T-cell (primary cell): ENCODE measurements around the gene TFIP11. TPM values are rescaled to one million over a fixed set of nuclear protein-coding genes. Genes with fewer than 3 reads are reported as not detected.
A peak's percentile ranks its signal among the peaks of the same experiment; 100 is the strongest.

Source experiments
- ATAC-seq, 4 experiments: fragments of 200-7000 bp in 3 of 4; fragments of 150-1000 bp in 1 of 4; cut with Tn5 transposase; replicated peaks in 1 of 4; 1 replicate in 3 of 4; 2 replicates in 1 of 4; pipeline ENCODE4 v1.10.0; 2021; ENCODE audit warnings: moderate library complexity in 3 of 4, mild to moderate bottlenecking in 2 of 4, moderate number of reproducible peaks in 1 of 4
- CTCF ChIA-PET, 2 donors: fragments of 300-600 bp; sonication (Branson Sonifier 250); formaldehyde crosslinking; loops; one replicate each; lab custom pipeline; 2022; ENCODE audit warnings: antibody characterized with exemption in 2 of 2; lab: Charles Lee
- POLR2A ChIA-PET, 2 donors: fragments of 300-600 bp; sonication (Branson Sonifier 250); formaldehyde crosslinking; loops; one replicate each; lab custom pipeline; 2022; ENCODE audit warnings: antibody characterized with exemption in 2 of 2; lab: Charles Lee
- DNase-seq, 35 experiments: peaks; one replicate each; pipeline versions ENCODE4 v3.0.0 to v3.0.0-alpha.2; 2013 to 2023
- H3K27ac ChIP-seq: one replicate; pipeline ENCODE4 v1.5.1; 2013; ENCODE audit warnings: low read length
- H3K27me3 ChIP-seq, 2 experiments: replicated peaks in 1 of 2; 1 replicate in 1 of 2; 2 replicates in 1 of 2; pipeline versions ENCODE4 v1.6.1 to v1.7.0; 2013; ENCODE audit warnings: low read length in 1 of 2, mixed read lengths in 1 of 2; ENCODE audit not compliant: control insufficient read depth in 2 of 2, insufficient read depth in 2 of 2; ENCODE audit errors: extremely low read depth in 1 of 2
- H3K36me3 ChIP-seq, 2 donors: 1 replicate in 1 of 2; 2 replicates in 1 of 2; pipeline versions ENCODE4 v1.6.1 to v1.7.0; 2013; ENCODE audit warnings: low read length in 1 of 2; ENCODE audit not compliant: control insufficient read depth in 2 of 2, insufficient read depth in 1 of 2; ENCODE audit errors: extremely low read depth in 1 of 2
- H3K4me1 ChIP-seq, 2 experiments: 1 replicate in 1 of 2; 2 replicates in 1 of 2; pipeline versions ENCODE4 v1.6.1 to v1.7.0; 2013; ENCODE audit warnings: low read length in 2 of 2, mixed read lengths in 1 of 2; ENCODE audit not compliant: insufficient read depth in 2 of 2, control insufficient read depth in 1 of 2; ENCODE audit errors: extremely low read depth in 1 of 2
- H3K4me3 ChIP-seq, 2 donors: 1 replicate in 1 of 2; 2 replicates in 1 of 2; pipeline versions ENCODE4 v1.5.1 to v1.7.0; 2013; ENCODE audit warnings: mild to moderate bottlenecking in 2 of 2, low read length in 1 of 2, moderate library complexity in 1 of 2; ENCODE audit not compliant: control insufficient read depth in 1 of 2; ENCODE audit errors: extremely low read depth in 1 of 2
- H3K9me3 ChIP-seq: 2 replicates; pipeline ENCODE4 v1.7.0; 2013
- H3K27ac Mint-ChIP-seq, 2 donors: one replicate each; pipeline ENCODE4 v1.8.0; 2020 to 2021; ENCODE audit warnings: mild to moderate bottlenecking in 2 of 2, mixed read lengths in 2 of 2
- H3K27me3 Mint-ChIP-seq, 2 donors: one replicate each; pipeline ENCODE4 v1.8.0; 2021 to 2022; ENCODE audit warnings: mixed read lengths in 2 of 2
- H3K36me3 Mint-ChIP-seq: one replicate; pipeline ENCODE4 v1.8.0; 2021; ENCODE audit warnings: mixed read lengths
- H3K4me1 Mint-ChIP-seq, 3 donors: one replicate each; pipeline ENCODE4 v1.8.0; 2020 to 2022; ENCODE audit warnings: mixed read lengths in 3 of 3, mild to moderate bottlenecking in 1 of 3
- H3K4me3 Mint-ChIP-seq, 3 donors: one replicate each; pipeline ENCODE4 v1.8.0; 2020 to 2022; ENCODE audit warnings: mild to moderate bottlenecking in 3 of 3, mixed read lengths in 3 of 3, moderate library complexity in 3 of 3
- H3K9me3 Mint-ChIP-seq, 3 donors: one replicate each; pipeline ENCODE4 v1.8.0; 2020 to 2022; ENCODE audit warnings: mixed read lengths in 3 of 3
- WGBS: methylation state at CpG from one replicate; pipeline ENCODE4 v1.1.5; 2013; ENCODE audit warnings: missing lambda C conversion rate; ENCODE audit not compliant: insufficient coverage; 5-methylcytosine and 5-hydroxymethylcytosine counted together
- total RNA-seq, 35 experiments: library from RNA in 6 of 35; stranded (reverse) in 6 of 35; fragments of 120-200 nt in 1 of 35; gene quantifications; one replicate each; pipeline versions ENCODE4 v1.2.1 to v1.2.4 and lab custom pipeline; 2013 to 2026

TFIP11 gene
- total RNA-seq, 5 donors from 2014 or later (not counting 1 experiment from before 2014, with no cell fraction given) = 63.0 to 91.8 (median 75.2) TPM

DNA sequence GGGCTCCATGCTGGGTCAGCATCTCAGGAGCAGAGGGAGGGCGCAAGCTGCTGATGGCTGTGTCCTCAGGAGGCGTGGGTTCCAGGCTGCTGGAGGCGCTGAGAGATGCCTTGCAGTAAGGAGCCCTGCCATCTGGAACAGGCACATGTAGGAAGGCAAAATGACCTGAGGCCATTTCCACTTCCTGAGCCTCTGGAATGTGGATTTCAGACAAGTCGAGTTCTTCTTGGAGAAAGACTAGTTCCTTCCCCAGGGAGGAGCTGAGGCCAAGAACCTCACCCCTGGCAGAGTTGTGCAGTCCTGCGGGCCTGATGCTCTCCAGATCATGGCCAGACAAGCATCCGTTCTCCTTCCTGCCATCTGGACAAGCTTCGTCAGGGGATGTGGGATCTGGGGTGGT, 48.0 kb downstream of the TFIP11 start:
- Mint-ChIP-seq H3K27ac (no peak overlapping the region), H3K27me3 (no peaks in the 10 kb centered on the region), H3K9me3 (no peaks in the 10 kb centered on the region), H3K36me3 (peaks cover 62% of the 10 kb centered on the region), H3K4me3 (no peak overlapping the region), H3K4me1 (peaks cover 0 to 5% (median 0%) of the 10 kb centered on the region in 3 donors)
- no peak for DNase-seq
- Histone ChIP-seq H3K9me3 (no peaks in the 10 kb centered on the region), H3K27me3 (no peaks in the 10 kb centered on the region), H3K27ac (no peak overlapping the region), H3K36me3 (peaks cover 6 to 79% of the 10 kb centered on the region in 2 donors), H3K4me1 (no peaks in the 10 kb centered on the region), H3K4me3 (no peak overlapping the region)
- WGBS = 94% methylated on average over 7 of the region's 7 CpGs
- ATAC-seq = no peak
- ChIA-PET POLR2A (no interaction called here), CTCF (interaction anchor here in 1 of 2 donors (0.6 kb wide), 1 partner anchor 22 kb away, joined by 3 read pairs; no protein-coding TSS in a partner anchor)

- no peaks in the 10 kb centered on the region for H3K9me3 ChIP-seq
- no peak overlapping the region for H3K4me3 ChIP-seq
- 98% methylated on average over 4 of the region's 9 CpGs for WGBS
- Mint-ChIP-seq H3K27me3 (no peaks in the 10 kb centered on the region), H3K27ac (no peak overlapping the region), H3K36me3 (peaks cover 58% of the 10 kb centered on the region), H3K4me1 (peaks cover 0 to 5% (median 0%) of the 10 kb centered on the region in 3 donors), H3K9me3 (no peaks in the 10 kb centered on the region), H3K4me3 (no peak overlapping the region)
- no peaks in the 10 kb centered on the region for H3K27me3 ChIP-seq
- no peak overlapping the region for H3K27ac ChIP-seq
- DNase-seq (no peak), ATAC-seq (no peak)
- POLR2A ChIA-PET = no interaction called here
- H3K36me3 ChIP-seq = peaks cover 6 to 75% of the 10 kb centered on the region in 2 donors
- CTCF ChIA-PET = interaction anchor here in 1 of 2 donors (0.6 kb wide), 1 partner anchor 22 kb away, joined by 3 read pairs; no protein-coding TSS in a partner anchor
- H3K4me1 ChIP-seq = no peaks in the 10 kb centered on the region
Measured at GRCh38 chr22:26463688-26464087, 48.6 kb downstream of the TFIP11 start.

- Histone ChIP-seq H3K27me3 (no peaks in the 10 kb centered on the region), H3K36me3 (peaks cover 7 to 73% of the 10 kb centered on the region in 2 donors), H3K4me3 (no peak overlapping the region), H3K27ac (no peak overlapping the region), H3K4me1 (no peaks in the 10 kb centered on the region), H3K9me3 (no peaks in the 10 kb centered on the region)
- Mint-ChIP-seq H3K36me3 (peaks cover 57% of the 10 kb centered on the region), H3K9me3 (no peaks in the 10 kb centered on the region), H3K4me3 (no peak overlapping the region), H3K4me1 (peaks cover 0 to 5% (median 0%) of the 10 kb centered on the region in 3 donors), H3K27me3 (no peaks in the 10 kb centered on the region), H3K27ac (no peak overlapping the region)
- DNase-seq (no peak), ATAC-seq (no peak)
- CTCF ChIA-PET = interaction anchor here in 1 of 2 donors (0.9 kb wide), 1 partner anchor 98 kb away, joined by 3 read pairs; no protein-coding TSS in a partner anchor
- 84% methylated on average over 7 of the region's 10 CpGs for WGBS
- POLR2A ChIA-PET = no interaction called here
Measured at GRCh38 chr22:26463101-26463661, 49.1 kb downstream of the TFIP11 start.

- Histone ChIP-seq H3K4me1 (no peaks in the 10 kb centered on the region), H3K27ac (no peak overlapping the region), H3K4me3 (no peak overlapping the region), H3K9me3 (no peaks in the 10 kb centered on the region), H3K27me3 (no peaks in the 10 kb centered on the region), H3K36me3 (peaks cover 11 to 74% of the 10 kb centered on the region in 2 donors)
- Mint-ChIP-seq H3K36me3 (peaks cover 58% of the 10 kb centered on the region), H3K4me1 (peaks cover 0 to 5% (median 0%) of the 10 kb centered on the region in 3 donors), H3K9me3 (no peaks in the 10 kb centered on the region), H3K27ac (no peak overlapping the region), H3K27me3 (no peaks in the 10 kb centered on the region), H3K4me3 (no peak overlapping the region)
- DNase-seq (no peak), ATAC-seq (no peak)
- CTCF ChIA-PET = interaction anchor here in 1 of 2 donors (0.7 to 0.9 kb wide), 2 partner anchors 98 to 885 kb away, joined by 3 read pairs; no protein-coding TSS in a partner anchor
- 89% methylated on average over 3 of the region's 3 CpGs for WGBS
- POLR2A ChIA-PET = no interaction called here
Measured at GRCh38 chr22:26462641-26463040, 49.6 kb downstream of the TFIP11 start.

DNA sequence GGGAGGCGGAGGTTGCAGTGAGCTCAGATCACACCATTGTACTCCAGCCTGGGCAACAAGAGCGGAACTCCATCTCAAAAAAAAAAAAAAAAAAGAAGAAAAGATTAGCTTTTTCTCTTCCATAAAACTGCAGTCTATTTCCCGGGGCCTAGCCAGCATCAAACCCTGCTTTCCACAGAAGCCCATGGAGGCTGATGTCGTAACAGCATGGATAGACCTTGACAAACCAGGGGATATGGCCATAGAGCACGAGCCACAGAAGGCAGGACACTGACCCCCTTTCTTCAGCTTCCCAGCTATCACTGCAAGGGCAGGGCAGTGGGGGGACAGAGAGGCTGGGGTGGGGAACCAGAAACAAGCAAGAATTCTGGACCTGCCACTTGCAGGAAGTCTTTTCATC, 50.2 kb downstream of the TFIP11 start:
- CTCF ChIA-PET = interaction anchor here in 1 of 2 donors (0.7 to 1.9 kb wide), 2 partner anchors 97 to 884 kb away, joined by 3 to 7 read pairs; no protein-coding TSS in a partner anchor
- Mint-ChIP-seq H3K27me3 (no peaks in the 10 kb centered on the region), H3K4me3 (no peak overlapping the region), H3K36me3 (peaks cover 61% of the 10 kb centered on the region), H3K9me3 (no peaks in the 10 kb centered on the region), H3K4me1 (peaks cover 0 to 5% (median 0%) of the 10 kb centered on the region in 3 donors), H3K27ac (no peak overlapping the region)
- H3K27ac ChIP-seq = no peak overlapping the region
- no peak for ATAC-seq
- 100% methylated on average over 2 of the region's 5 CpGs for WGBS
- POLR2A ChIA-PET = no interaction called here
- no peak for DNase-seq
- H3K36me3 ChIP-seq = peaks cover 11 to 73% of the 10 kb centered on the region in 2 donors
- H3K27me3 ChIP-seq = no peaks in the 10 kb centered on the region
- H3K9me3 ChIP-seq = no peaks in the 10 kb centered on the region
- no peak overlapping the region for H3K4me3 ChIP-seq
- H3K4me1 ChIP-seq = no peaks in the 10 kb centered on the region

GRCh38 chr22:26461188-26461810, 51.0 kb downstream of the TFIP11 start:
- POLR2A ChIA-PET = no interaction called here
- no peaks in the 10 kb centered on the region for H3K9me3 ChIP-seq
- Mint-ChIP-seq H3K4me1 (peaks cover 0 to 5% (median 0%) of the 10 kb centered on the region in 3 donors), H3K27ac (no peak overlapping the region), H3K4me3 (no peak overlapping the region), H3K9me3 (no peaks in the 10 kb centered on the region), H3K36me3 (peaks cover 55% of the 10 kb centered on the region), H3K27me3 (no peaks in the 10 kb centered on the region)
- no peaks in the 10 kb centered on the region for H3K27me3 ChIP-seq
- CTCF ChIA-PET = interaction anchor here (0.5 to 1.9 kb wide), 6 partner anchors 10 to 97 kb away, joined by 3 to 7 read pairs (median 4); partner anchors contain the start of genes HPS4 (in 1 of the 2) and SRRD (in 1 of the 2)
- WGBS = no CpG with 5 or more reads among the region's 3 CpGs
- H3K36me3 ChIP-seq = peaks cover 11 to 67% of the 10 kb centered on the region in 2 donors
- H3K4me1 ChIP-seq = no peaks in the 10 kb centered on the region
- DNase-seq = peak in 16 of 35 experiments; percentile 4 to 60 (median 20)
- H3K27ac ChIP-seq = no peak overlapping the region
- ATAC-seq = no peak
- H3K4me3 ChIP-seq = no peak overlapping the region
